ENCODE results near the gene DBNL. TPM values are rescaled to one million over a fixed set of nuclear protein-coding genes. Genes with fewer than 3 reads are reported as not detected.

Gene DBNL
- total RNA-seq, 1 experiment from 2014 or later = 85.5 TPM

DNA sequence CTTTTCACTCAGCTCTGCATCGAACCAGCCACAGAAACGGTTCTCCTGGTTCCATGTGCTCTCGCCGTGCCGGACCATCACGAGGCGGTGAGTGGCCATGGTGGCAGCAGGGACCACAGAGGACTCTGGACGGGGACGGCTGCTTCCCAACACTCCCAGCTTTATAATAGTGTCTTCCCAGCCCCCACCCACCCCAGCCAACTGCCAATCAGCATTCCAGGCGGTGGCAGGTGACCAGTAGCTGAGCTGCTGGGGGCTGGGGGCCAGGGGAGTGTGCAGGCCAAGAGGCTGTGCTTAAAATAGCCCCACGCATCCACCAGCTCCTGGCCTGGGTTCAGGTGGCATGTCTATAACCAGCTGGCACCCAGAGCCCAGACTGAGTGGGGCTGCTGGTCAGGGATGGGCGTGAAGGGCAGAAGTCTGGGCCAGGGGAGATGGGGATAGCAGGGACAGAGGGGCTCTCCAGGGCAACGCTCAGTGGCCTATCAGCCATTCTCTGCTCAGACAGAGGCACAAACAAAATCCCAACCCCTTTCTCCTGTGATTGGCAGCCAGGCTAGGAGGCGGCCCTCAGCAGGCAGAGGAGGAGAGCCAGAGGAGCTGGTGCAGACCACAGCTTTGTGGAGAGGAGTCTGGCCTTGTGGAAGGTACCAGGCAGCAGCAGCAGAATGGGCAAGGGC lies 21.1 kb downstream of the DBNL start, which contains the start of gene PGAM2:
TSS of gene PGAM2 (minus strand) at position 137 of the 680 bp plus-strand sequence. CDS start at position 99, 38 bp downstream.
- peaks cover 3% of the 10 kb centered on the region for H3K27me3 Mint-ChIP-seq (ENCODE audit: insufficient read depth, unreplicated experiment)
- H3K9me3 Mint-ChIP-seq (ENCODE audit: unreplicated experiment) = no peaks in the 10 kb centered on the region
- no peaks in the 10 kb centered on the region for H3K27me3 ChIP-seq (replicated peaks; ENCODE audit: control insufficient read depth, insufficient read depth, low read length)
- TF ChIP-seq, protein P1, sequence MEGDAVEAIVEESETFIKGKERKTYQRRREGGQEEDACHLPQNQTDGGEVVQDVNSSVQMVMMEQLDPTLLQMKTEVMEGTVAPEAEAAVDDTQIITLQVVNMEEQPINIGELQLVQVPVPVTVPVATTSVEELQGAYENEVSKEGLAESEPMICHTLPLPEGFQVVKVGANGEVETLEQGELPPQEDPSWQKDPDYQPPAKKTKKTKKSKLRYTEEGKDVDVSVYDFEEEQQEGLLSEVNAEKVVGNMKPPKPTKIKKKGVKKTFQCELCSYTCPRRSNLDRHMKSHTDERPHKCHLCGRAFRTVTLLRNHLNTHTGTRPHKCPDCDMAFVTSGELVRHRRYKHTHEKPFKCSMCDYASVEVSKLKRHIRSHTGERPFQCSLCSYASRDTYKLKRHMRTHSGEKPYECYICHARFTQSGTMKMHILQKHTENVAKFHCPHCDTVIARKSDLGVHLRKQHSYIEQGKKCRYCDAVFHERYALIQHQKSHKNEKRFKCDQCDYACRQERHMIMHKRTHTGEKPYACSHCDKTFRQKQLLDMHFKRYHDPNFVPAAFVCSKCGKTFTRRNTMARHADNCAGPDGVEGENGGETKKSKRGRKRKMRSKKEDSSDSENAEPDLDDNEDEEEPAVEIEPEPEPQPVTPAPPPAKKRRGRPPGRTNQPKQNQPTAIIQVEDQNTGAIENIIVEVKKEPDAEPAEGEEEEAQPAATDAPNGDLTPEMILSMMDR (IDR thresholded peaks at IDR 0.05; ENCODE audit: insufficient read depth in 1 of 2, low read depth in 1 of 2, low read length in 1 of 2, severe bottlenecking in 1 of 2, unreplicated experiment in 1 of 2) = no peak
- H3K4me3 Mint-ChIP-seq (ENCODE audit: unreplicated experiment) = no peak within 1 kb of the TSS
- ChIA-PET POLR2A (no interaction called here), CTCF (interaction anchor here (0.8 kb wide), 1 partner anchor 16 kb away, joined by 5 read pairs; no protein-coding TSS in a partner anchor)
- no peak within 1 kb of the TSS for H3K27ac Mint-ChIP-seq (ENCODE audit: unreplicated experiment)
- DNase-seq = peak in 1 of 2 experiments; percentile 42
- H3K4me3 ChIP-seq (ENCODE audit: low read depth, low read length) = no peak within 1 kb of the TSS
- no peaks in the 10 kb centered on the region for H3K9me3 ChIP-seq
- peaks cover 58% of the 10 kb centered on the region for H3K36me3 Mint-ChIP-seq (ENCODE audit: insufficient read depth, unreplicated experiment)
- no TSS peak for BruUV-seq (replicated peaks)
- H3K36me3 ChIP-seq (ENCODE audit: control insufficient read depth, insufficient read depth, low read length) = no peaks in the 10 kb centered on the region
- intact Hi-C loops (cut with micrococcal nuclease; ENCODE audit: unreplicated experiment) = no loop called here
- H3K4me1 ChIP-seq = no peaks in the 10 kb centered on the region
- peaks cover 6% of the 10 kb centered on the region for H3K4me1 Mint-ChIP-seq (ENCODE audit: low read depth, unreplicated experiment)

DNA sequence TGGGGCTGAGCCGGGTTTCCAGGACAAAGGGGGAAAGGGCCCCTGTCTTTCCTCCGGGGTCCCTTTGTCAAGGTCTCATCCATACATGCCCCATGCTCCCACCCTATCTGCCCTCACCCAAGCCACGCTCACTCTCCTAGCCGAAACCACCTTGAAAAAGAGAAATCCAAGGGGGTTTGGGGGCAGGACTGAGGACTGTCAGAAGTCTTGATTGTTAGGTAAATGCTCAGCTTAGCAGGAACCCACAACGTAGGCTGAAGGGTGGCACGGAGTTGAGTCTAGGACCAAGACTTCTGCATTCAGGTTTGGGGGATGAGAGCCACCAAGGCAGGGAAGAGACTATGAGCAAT lies 21.6 kb downstream of the DBNL start:
- intact Hi-C loops (cut with micrococcal nuclease; ENCODE audit: unreplicated experiment) = no loop called here
- no peak overlapping the region for H3K4me3 Mint-ChIP-seq (ENCODE audit: unreplicated experiment)

DNA sequence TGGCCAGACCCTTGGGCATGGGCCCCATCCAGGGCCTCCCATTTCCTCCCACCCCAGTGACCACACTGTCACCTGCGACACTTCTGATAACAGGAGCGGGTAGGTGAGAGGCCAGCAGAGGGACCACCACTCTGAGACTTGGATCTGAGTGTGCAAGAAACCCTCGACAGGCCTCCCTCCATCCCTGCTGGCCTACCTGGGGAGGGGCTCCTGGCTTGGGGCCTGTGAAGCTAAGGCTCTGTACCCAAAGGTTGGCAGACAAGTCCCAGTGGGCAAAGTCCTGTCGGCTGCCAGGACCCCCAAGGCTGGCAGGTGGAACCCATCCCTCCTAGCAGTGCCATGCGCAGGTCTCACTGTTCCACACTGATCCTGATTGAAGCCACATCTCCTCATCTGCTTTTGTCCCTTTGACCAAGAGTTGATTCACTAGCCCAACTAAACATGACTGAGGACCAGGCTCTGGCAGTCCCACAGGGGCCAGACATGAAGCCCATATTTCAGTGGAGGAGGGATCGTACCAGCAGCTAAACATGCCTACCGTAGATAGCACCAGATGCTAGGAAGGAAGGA lies 22.1 kb downstream of the DBNL start:
- intact Hi-C loops (cut with micrococcal nuclease; ENCODE audit: unreplicated experiment) = no loop called here
- CTCF ChIA-PET = no interaction called here

More for the DNA sequence above, 21.6 kb downstream of the DBNL start:
- H3K4me1 ChIP-seq = peaks cover under 1% of the 10 kb centered on the region
- CTCF ChIA-PET = interaction anchor here (0.8 kb wide), 1 partner anchor 16 kb away, joined by 5 read pairs; no protein-coding TSS in a partner anchor
- H3K27me3 Mint-ChIP-seq (ENCODE audit: insufficient read depth, unreplicated experiment) = peaks cover 3% of the 10 kb centered on the region
- BruUV-seq (replicated peaks) = no TSS peak
- no peaks in the 10 kb centered on the region for H3K9me3 ChIP-seq
- no peaks in the 10 kb centered on the region for H3K27me3 ChIP-seq (replicated peaks; ENCODE audit: control insufficient read depth, insufficient read depth, low read length)
- POLR2A ChIA-PET = no interaction called here
- no peak for DNase-seq
- peaks cover 58% of the 10 kb centered on the region for H3K36me3 Mint-ChIP-seq (ENCODE audit: insufficient read depth, unreplicated experiment)
- no peak overlapping the region for H3K27ac Mint-ChIP-seq (ENCODE audit: unreplicated experiment)
- TF ChIP-seq, protein P1 (IDR thresholded peaks at IDR 0.05; ENCODE audit: insufficient read depth in 1 of 2, low read depth in 1 of 2, low read length in 1 of 2, severe bottlenecking in 1 of 2, unreplicated experiment in 1 of 2) = no peak
- H3K9me3 Mint-ChIP-seq (ENCODE audit: unreplicated experiment) = no peaks in the 10 kb centered on the region
- H3K4me3 ChIP-seq (ENCODE audit: low read depth, low read length) = no peak overlapping the region
- no peaks in the 10 kb centered on the region for H3K36me3 ChIP-seq (ENCODE audit: control insufficient read depth, insufficient read depth, low read length)
- H3K4me1 Mint-ChIP-seq (ENCODE audit: low read depth, unreplicated experiment) = peaks cover 6% of the 10 kb centered on the region

More for the DNA sequence above, 22.1 kb downstream of the DBNL start:
- Mint-ChIP-seq H3K4me1 (ENCODE audit: low read depth, unreplicated experiment) (peaks cover 6% of the 10 kb centered on the region), H3K27me3 (ENCODE audit: insufficient read depth, unreplicated experiment) (peaks cover 3% of the 10 kb centered on the region), H3K27ac (ENCODE audit: unreplicated experiment) (peak overlapping the region; percentile 37), H3K9me3 (ENCODE audit: unreplicated experiment) (no peaks in the 10 kb centered on the region), H3K4me3 (ENCODE audit: unreplicated experiment) (peak overlapping the region; percentile 56), H3K36me3 (ENCODE audit: insufficient read depth, unreplicated experiment) (peaks cover 61% of the 10 kb centered on the region)
- Histone ChIP-seq H3K4me1 (peaks cover 6% of the 10 kb centered on the region), H3K27me3 (replicated peaks; ENCODE audit: control insufficient read depth, insufficient read depth, low read length) (no peaks in the 10 kb centered on the region), H3K36me3 (ENCODE audit: control insufficient read depth, insufficient read depth, low read length) (no peaks in the 10 kb centered on the region), H3K9me3 (no peaks in the 10 kb centered on the region), H3K4me3 (ENCODE audit: low read depth, low read length) (no peak overlapping the region)
- TF ChIP-seq, protein P1 (IDR thresholded peaks at IDR 0.05; ENCODE audit: insufficient read depth in 1 of 2, low read depth in 1 of 2, low read length in 1 of 2, severe bottlenecking in 1 of 2, unreplicated experiment in 1 of 2) = no peak
- DNase-seq = peak in 1 of 2 experiments; percentile 34
- POLR2A ChIA-PET = no interaction called here
- no TSS peak for BruUV-seq (replicated peaks)
